Measurements from ENCODE around the gene TMEM125.

The TMEM125 gene

GRCh38 chr1:43308635-43309404 is 39.0 kb downstream of the TMEM125 start:
- TF ChIP-seq CTCF (IDR thresholded peaks at IDR 0.05; ENCODE audit: unreplicated experiment in 3 of 3), result no peak
- peaks cover 3% of the 10 kb centered on the region for H3K27me3 Mint-ChIP-seq (ENCODE audit: low read depth)
- H3K27ac Mint-ChIP-seq, result no peak overlapping the region
- no peaks in the 10 kb centered on the region for H3K9me3 Mint-ChIP-seq
- H3K4me3 Mint-ChIP-seq, result no peak overlapping the region
- peaks cover 6% of the 10 kb centered on the region for H3K4me1 Mint-ChIP-seq
- no peaks in the 10 kb centered on the region for H3K36me3 Mint-ChIP-seq (ENCODE audit: low read depth)

DNA sequence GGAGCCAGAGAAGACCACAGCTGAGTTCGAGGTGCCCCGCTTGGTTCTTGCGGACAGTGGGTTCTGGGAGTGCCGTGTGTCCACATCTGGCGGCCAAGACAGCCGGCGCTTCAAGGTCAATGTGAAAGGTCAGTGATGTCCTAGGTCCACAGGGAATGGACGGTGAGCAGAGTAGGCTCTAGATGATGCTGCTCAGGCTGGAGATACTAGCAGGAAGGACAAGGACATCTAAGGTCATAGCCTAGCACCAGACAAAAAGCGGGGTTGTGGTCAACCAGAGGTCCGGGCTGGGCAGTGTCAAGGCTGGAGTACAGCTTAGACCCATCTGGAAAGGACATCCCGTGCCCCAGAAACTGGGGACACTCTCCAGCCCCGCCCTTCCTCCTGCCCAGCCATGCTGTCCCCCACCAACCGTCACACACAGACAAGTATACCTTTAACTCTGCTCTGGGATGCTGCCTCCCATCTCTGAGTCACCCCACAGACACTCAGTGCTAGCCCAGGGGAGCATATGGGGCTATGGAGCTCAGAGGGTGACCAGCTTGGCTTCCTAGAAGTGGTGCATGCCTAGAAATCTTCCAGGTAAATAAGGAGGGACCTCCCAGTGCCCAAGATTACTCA is 39.7 kb downstream of the TMEM125 start:
- Mint-ChIP-seq H3K4me3 (no peak overlapping the region), H3K27me3 (ENCODE audit: low read depth) (peaks cover 3% of the 10 kb centered on the region), H3K9me3 (no peaks in the 10 kb centered on the region), H3K36me3 (ENCODE audit: low read depth) (no peaks in the 10 kb centered on the region), H3K27ac (no peak overlapping the region), H3K4me1 (peaks cover under 1% of the 10 kb centered on the region)
- TF ChIP-seq CTCF (IDR thresholded peaks at IDR 0.05; ENCODE audit: unreplicated experiment in 3 of 3), result no peak

GRCh38 chr1:43311521-43311920 is 41.7 kb downstream of the TMEM125 start:
- H3K4me3 Mint-ChIP-seq, result no peak overlapping the region
- H3K27me3 Mint-ChIP-seq (ENCODE audit: low read depth), result peaks cover 6% of the 10 kb centered on the region
- no peaks in the 10 kb centered on the region for H3K9me3 Mint-ChIP-seq
- H3K4me1 Mint-ChIP-seq, result no peaks in the 10 kb centered on the region
- no peak overlapping the region for H3K27ac Mint-ChIP-seq
- TF ChIP-seq CTCF (IDR thresholded peaks at IDR 0.05; ENCODE audit: unreplicated experiment in 3 of 3), result no peak
- no peaks in the 10 kb centered on the region for H3K36me3 Mint-ChIP-seq (ENCODE audit: low read depth)

DNA sequence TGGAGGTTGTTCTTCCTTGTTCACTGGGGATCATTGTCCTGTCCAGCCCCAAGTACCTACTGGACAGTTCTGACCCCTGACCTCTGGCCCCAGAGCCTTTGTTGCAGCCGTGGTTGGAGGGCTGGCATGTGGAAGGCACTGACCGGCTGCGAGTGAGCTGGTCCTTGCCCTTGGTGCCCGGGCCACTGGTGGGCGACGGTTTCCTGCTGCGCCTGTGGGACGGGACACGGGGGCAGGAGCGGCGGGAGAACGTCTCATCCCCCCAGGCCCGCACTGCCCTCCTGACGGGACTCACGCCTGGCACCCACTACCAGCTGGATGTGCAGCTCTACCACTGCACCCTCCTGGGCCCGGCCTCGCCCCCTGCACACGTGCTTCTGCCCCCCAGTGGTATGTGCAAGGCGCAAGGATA is 42.4 kb downstream of the TMEM125 start:
- H3K9me3 Mint-ChIP-seq, result no peaks in the 10 kb centered on the region
- no peak overlapping the region for H3K4me3 Mint-ChIP-seq
- no peak for TF ChIP-seq CTCF (IDR thresholded peaks at IDR 0.05; ENCODE audit: unreplicated experiment in 3 of 3)
- no peaks in the 10 kb centered on the region for H3K4me1 Mint-ChIP-seq
- peaks cover 6% of the 10 kb centered on the region for H3K27me3 Mint-ChIP-seq (ENCODE audit: low read depth)
- H3K36me3 Mint-ChIP-seq (ENCODE audit: low read depth), result no peaks in the 10 kb centered on the region
- no peak overlapping the region for H3K27ac Mint-ChIP-seq

GRCh38 chr1:43312663-43313515 is 43.1 kb downstream of the TMEM125 start:
- peaks cover 6% of the 10 kb centered on the region for H3K27me3 Mint-ChIP-seq (ENCODE audit: low read depth)
- no peaks in the 10 kb centered on the region for H3K4me1 Mint-ChIP-seq
- no peak overlapping the region for H3K4me3 Mint-ChIP-seq
- no peak overlapping the region for H3K27ac Mint-ChIP-seq
- no peaks in the 10 kb centered on the region for H3K9me3 Mint-ChIP-seq
- no peaks in the 10 kb centered on the region for H3K36me3 Mint-ChIP-seq (ENCODE audit: low read depth)
- TF ChIP-seq CTCF (IDR thresholded peaks at IDR 0.05; ENCODE audit: unreplicated experiment in 3 of 3), result no peak

Measured in nephron (organoid).